Right cardiac atrium (tissue), 5 donors: ENCODE data around the gene LITAFD. TPM values are rescaled to one million over a fixed set of nuclear protein-coding genes. Genes with fewer than 3 reads are reported as not detected.
"Not testable (repeated sequence)": the region's sequence is repeated elsewhere in the genome, so short reads cannot be mapped to it uniquely, and the experiment has no call there.

Source experiments
- ATAC-seq, 2 donors: fragments of 200-7000 bp; cut with Tn5 transposase; one replicate each; pipeline versions ENCODE4 v1.8.0 to v1.9.1; 2020; ENCODE audit warnings: moderate library complexity in 2 of 2, mild to moderate bottlenecking in 1 of 2
- DNase-seq, 3 donors: peaks; one replicate each; pipeline ENCODE4 v3.0.0-alpha.2; 2020
- H3K27ac ChIP-seq: one replicate; pipeline ENCODE4 v1.5.1; 2013; ENCODE audit warnings: mild to moderate bottlenecking, low read length, control low read depth, moderate library complexity
- H3K27me3 ChIP-seq: one replicate; pipeline ENCODE4 v1.6.1; 2013; ENCODE audit not compliant: control insufficient read depth, insufficient read depth
- H3K4me1 ChIP-seq: one replicate; pipeline ENCODE4 v1.6.1; 2013; ENCODE audit warnings: low read length; ENCODE audit not compliant: control insufficient read depth, insufficient read depth
- H3K4me3 ChIP-seq: one replicate; pipeline ENCODE4 v1.5.1; 2013; ENCODE audit warnings: low read length, control low read depth
- H3K9me3 ChIP-seq: one replicate; pipeline ENCODE4 v1.6.1; 2013; ENCODE audit warnings: low read length; ENCODE audit not compliant: control insufficient read depth
- WGBS: extraction: QIAGEN DNeasy Blood & Tissue Kit; methylation state at CpG from one replicate; pipeline ENCODE4 v1.1.7; 2013; 5-methylcytosine and 5-hydroxymethylcytosine counted together
- intact Hi-C, 4 donors: fragments of 100-400 bp; cut with DNase I; formaldehyde crosslinking; loops; one replicate each; pipeline versions ENCODE4 v1.11.0 to v1.14.0; 2022 to 2023
- polyA plus RNA-seq: library from polyadenylated mRNA; stranded (reverse); fragments of 200-250 nt; gene quantifications from one replicate; pipeline ENCODE4 v1.2.3, GENCODE V29; 2013
- total RNA-seq, 4 donors: library from RNA; stranded (reverse); fragmentation: NEBNext Ultra II Directional; extraction: Animal tissue kit (Norgen Biotek cat#: 25700); gene quantifications; one replicate each; pipeline ENCODE4 v1.2.1, GENCODE V29; 2021
- donor health status: healthy with polysubstance abuse.
- donor health status: DM: no; HTN: yes; CAD: no.
- donor health status: DM: no; HTN: no; CAD: no.
- donor health status: DM: no; HTN: yes; CAD: no; lungs with severe emphysema.
- donor health status: DM: yes; HTN: yes; CAD: no.

LITAFD gene
- total and polyA plus RNA-seq, 5 donors: not detected

- no peak for DNase-seq
- no peaks in the 10 kb centered on the region for H3K27me3 ChIP-seq
Observed at GRCh38 chr16:8914098-8914497, 31.9 kb downstream of the LITAFD start.

GRCh38 chr16:8915722-8916301 is 33.7 kb downstream of the LITAFD start:
- no peaks in the 10 kb centered on the region for H3K9me3 ChIP-seq
- H3K27ac ChIP-seq: no peak overlapping the region
- 86% methylated on average over 7 of the region's 7 CpGs for WGBS
- ATAC-seq (no peak), DNase-seq (no peak)
- no peak overlapping the region for H3K4me3 ChIP-seq
- no peaks in the 10 kb centered on the region for H3K27me3 ChIP-seq
- intact Hi-C loops: no loop called here
- no peaks in the 10 kb centered on the region for H3K4me1 ChIP-seq

More at GRCh38 chr16:8914098-8914497, 31.9 kb downstream of the LITAFD start:
- Histone ChIP-seq H3K27ac (no peak overlapping the region), H3K4me1 (no peaks in the 10 kb centered on the region), H3K9me3 (no peaks in the 10 kb centered on the region), H3K4me3 (no peak overlapping the region)
- intact Hi-C loops: no loop called here
- no peak for ATAC-seq
- 98% methylated on average over 3 of the region's 3 CpGs for WGBS

GRCh38 chr16:8916541-8917225 is 34.5 kb downstream of the LITAFD start:
- ATAC-seq: no peak
- Histone ChIP-seq H3K4me1 (no peaks in the 10 kb centered on the region), H3K27ac (no peak overlapping the region), H3K4me3 (no peak overlapping the region), H3K27me3 (no peaks in the 10 kb centered on the region), H3K9me3 (no peaks in the 10 kb centered on the region)
- intact Hi-C loops: no loop called here
- DNase-seq: no peak
- WGBS: 85% methylated on average over 5 of the region's 5 CpGs

- WGBS: 98% methylated on average over 10 of the region's 10 CpGs
- H3K4me3 ChIP-seq, H3K9me3 ChIP-seq, ATAC-seq, H3K27me3 ChIP-seq, H3K27ac ChIP-seq, intact Hi-C loops, H3K4me1 ChIP-seq, DNase-seq: not testable (repeated sequence)
Observed at GRCh38 chr16:8917336-8917735, 35.2 kb downstream of the LITAFD start.

- no peaks in the 10 kb centered on the region for H3K27me3 ChIP-seq
- 70% methylated on average over 18 of the region's 18 CpGs for WGBS
- ATAC-seq (no peak), DNase-seq (no peak)
- intact Hi-C loops: no loop called here
- H3K4me1 ChIP-seq: peaks cover 3% of the 10 kb centered on the region
- no peak overlapping the region for H3K27ac ChIP-seq
- H3K9me3 ChIP-seq: no peaks in the 10 kb centered on the region
- H3K4me3 ChIP-seq: no peak overlapping the region
Observed at GRCh38 chr16:8919089-8919933, 37.2 kb downstream of the LITAFD start.

- Histone ChIP-seq H3K4me3 (no peak overlapping the region), H3K27ac (no peak overlapping the region), H3K4me1 (peaks cover 4% of the 10 kb centered on the region), H3K27me3 (no peaks in the 10 kb centered on the region), H3K9me3 (no peaks in the 10 kb centered on the region)
- ATAC-seq: no peak
- WGBS: 89% methylated on average over 11 of the region's 11 CpGs
- intact Hi-C loops: no loop called here
- DNase-seq: no peak
Observed at GRCh38 chr16:8919934-8920462, 37.8 kb downstream of the LITAFD start.

GRCh38 chr16:8920645-8921346 is 38.6 kb downstream of the LITAFD start:
- DNase-seq: no peak
- H3K4me1 ChIP-seq: peaks cover 4% of the 10 kb centered on the region
- intact Hi-C loops: no loop called here
- no peak overlapping the region for H3K27ac ChIP-seq
- H3K9me3 ChIP-seq: no peaks in the 10 kb centered on the region
- WGBS: 86% methylated on average over 6 of the region's 6 CpGs
- ATAC-seq: no peak
- no peak overlapping the region for H3K4me3 ChIP-seq
- H3K27me3 ChIP-seq: no peaks in the 10 kb centered on the region

- H3K27me3 ChIP-seq: no peaks in the 10 kb centered on the region
- H3K27ac ChIP-seq: no peak overlapping the region
- H3K4me3 ChIP-seq: no peak overlapping the region
- H3K4me1 ChIP-seq: peaks cover 4% of the 10 kb centered on the region
- ATAC-seq (no peak), DNase-seq (no peak)
- no peaks in the 10 kb centered on the region for H3K9me3 ChIP-seq
- intact Hi-C loops: no loop called here
- 90% methylated on average over 10 of the region's 10 CpGs for WGBS
Observed at GRCh38 chr16:8921347-8921984, 39.3 kb downstream of the LITAFD start.

- no peak overlapping the region for H3K4me3 ChIP-seq
- WGBS: 81% methylated on average over 11 of the region's 11 CpGs
- ATAC-seq (no peak), DNase-seq (no peak)
- H3K4me1 ChIP-seq: peaks cover 4% of the 10 kb centered on the region
- intact Hi-C loops: no loop called here
- no peaks in the 10 kb centered on the region for H3K9me3 ChIP-seq
- no peak overlapping the region for H3K27ac ChIP-seq
- H3K27me3 ChIP-seq: no peaks in the 10 kb centered on the region
Observed at GRCh38 chr16:8923199-8923598, 41.0 kb downstream of the LITAFD start.

- Histone ChIP-seq H3K27ac (no peak overlapping the region), H3K4me1 (peaks cover 9% of the 10 kb centered on the region), H3K27me3 (no peaks in the 10 kb centered on the region), H3K4me3 (no peak overlapping the region), H3K9me3 (no peaks in the 10 kb centered on the region)
- 68% methylated on average over 4 of the region's 4 CpGs for WGBS
- DNase-seq (peak in 1 of 3 donors; percentile 55), ATAC-seq (peak; percentile 59 to 73)
- intact Hi-C loops: no loop called here
Observed at GRCh38 chr16:8924214-8924613, 42.1 kb downstream of the LITAFD start.
